Osteoblast (primary cell): ENCODE measurements around the gene GSDME. TPM values are rescaled to one million over a fixed set of nuclear protein-coding genes. Genes with fewer than 3 reads are reported as not detected.
"Not testable (repeated sequence)": the region's sequence is repeated elsewhere in the genome, so short reads cannot be mapped to it uniquely, and the experiment has no call there.

Source experiments
- DNase-seq: peaks from one replicate; pipeline ENCODE4 v3.0.0; 2011; ENCODE audit warnings: low spot score, mixed read lengths; ENCODE audit not compliant: insufficient read length; ENCODE audit errors: missing footprints
- H2AFZ ChIP-seq: 2 replicates; pipeline ENCODE4 v1.6.0; 2011; ENCODE audit warnings: mild to moderate bottlenecking, low read length
- H3K27ac ChIP-seq: 2 replicates; pipeline ENCODE4 v1.5.1; 2011; ENCODE audit warnings: mild to moderate bottlenecking, low read depth, low read length, moderate library complexity
- H3K27me3 ChIP-seq: 2 replicates; pipeline ENCODE4 v1.6.0; 2012; ENCODE audit warnings: mild to moderate bottlenecking, control low read depth, inconsistent platforms, low read length, moderate library complexity; ENCODE audit not compliant: insufficient read depth
- H3K36me3 ChIP-seq: 2 replicates; pipeline ENCODE4 v1.5.1; 2011; ENCODE audit warnings: mild to moderate bottlenecking, low read length, control low read depth, moderate library complexity; ENCODE audit not compliant: insufficient read depth
- H3K4me1 ChIP-seq: 2 replicates; pipeline ENCODE4 v1.5.1; 2011; ENCODE audit warnings: mild to moderate bottlenecking, low read length, control low read depth, moderate library complexity; ENCODE audit not compliant: insufficient read depth
- H3K4me2 ChIP-seq: 2 replicates; pipeline ENCODE4 v1.6.0; 2011; ENCODE audit warnings: mild to moderate bottlenecking, low read length; ENCODE audit not compliant: insufficient read depth
- H3K4me3 ChIP-seq: fragments of 200-600 bp; sonication (generic); 3 replicates; pipeline ENCODE4 v1.5.1; 2012; ENCODE audit warnings: mild to moderate bottlenecking, low read length, inconsistent platforms; ENCODE audit not compliant: insufficient read depth
- H3K79me2 ChIP-seq: 2 replicates; pipeline ENCODE4 v1.6.0; 2012; ENCODE audit warnings: mild to moderate bottlenecking, low read length, control low read depth, inconsistent platforms; ENCODE audit not compliant: insufficient read depth
- H3K9me3 ChIP-seq: 2 replicates; pipeline ENCODE4 v1.5.1; 2011; ENCODE audit warnings: low read depth, low read length, control low read depth
- H4K20me1 ChIP-seq: 2 replicates; pipeline ENCODE4 v1.6.0; 2012; ENCODE audit warnings: mild to moderate bottlenecking, low read length, control low read depth; ENCODE audit not compliant: insufficient read depth
- total RNA-seq: library from RNA; depleted of rRNA; stranded (reverse); fragments of >200 nt; gene quantifications from 2 replicates; pipeline ENCODE4 v1.2.3, GENCODE V29; 2012
- TF ChIP-seq, protein P1 (sequence below): IDR thresholded peaks from 2 replicates; pipeline ENCODE4 v1.5.1; 2011; ENCODE audit warnings: mild to moderate bottlenecking, low read depth, low read length, moderate library complexity; ENCODE audit errors: extremely low read depth

Gene GSDME
- total RNA-seq, 1 donor: 42.3 TPM

DNA sequence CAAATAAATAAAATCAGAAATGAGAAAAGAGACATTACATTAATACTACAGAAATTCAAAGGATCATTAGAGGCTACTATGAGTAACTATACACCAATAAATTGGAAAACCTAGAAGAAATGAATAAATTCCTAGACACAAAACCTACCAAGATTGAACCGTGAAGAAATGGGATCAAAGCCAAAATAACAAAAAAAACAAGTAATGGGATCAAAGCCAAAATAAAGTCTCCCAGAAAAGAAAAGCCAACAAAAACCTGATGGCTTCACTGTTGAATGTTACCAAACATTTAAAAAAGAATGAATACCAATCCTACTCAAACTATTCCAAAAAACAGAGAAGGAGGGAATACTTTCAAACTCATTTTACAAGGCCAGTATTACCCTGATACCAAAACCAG, 20.0 kb downstream of the GSDME start:
- no peaks in the 10 kb centered on the region for H3K79me2 ChIP-seq
- no peak overlapping the region for H2AFZ ChIP-seq
- DNase-seq: no peak
- H3K27me3 ChIP-seq: no peaks in the 10 kb centered on the region
- no peaks in the 10 kb centered on the region for H3K36me3 ChIP-seq
- peaks cover 2% of the 10 kb centered on the region for H4K20me1 ChIP-seq
- no peak overlapping the region for H3K27ac ChIP-seq
- H3K4me3 ChIP-seq: no peak overlapping the region
- TF ChIP-seq, protein P1, sequence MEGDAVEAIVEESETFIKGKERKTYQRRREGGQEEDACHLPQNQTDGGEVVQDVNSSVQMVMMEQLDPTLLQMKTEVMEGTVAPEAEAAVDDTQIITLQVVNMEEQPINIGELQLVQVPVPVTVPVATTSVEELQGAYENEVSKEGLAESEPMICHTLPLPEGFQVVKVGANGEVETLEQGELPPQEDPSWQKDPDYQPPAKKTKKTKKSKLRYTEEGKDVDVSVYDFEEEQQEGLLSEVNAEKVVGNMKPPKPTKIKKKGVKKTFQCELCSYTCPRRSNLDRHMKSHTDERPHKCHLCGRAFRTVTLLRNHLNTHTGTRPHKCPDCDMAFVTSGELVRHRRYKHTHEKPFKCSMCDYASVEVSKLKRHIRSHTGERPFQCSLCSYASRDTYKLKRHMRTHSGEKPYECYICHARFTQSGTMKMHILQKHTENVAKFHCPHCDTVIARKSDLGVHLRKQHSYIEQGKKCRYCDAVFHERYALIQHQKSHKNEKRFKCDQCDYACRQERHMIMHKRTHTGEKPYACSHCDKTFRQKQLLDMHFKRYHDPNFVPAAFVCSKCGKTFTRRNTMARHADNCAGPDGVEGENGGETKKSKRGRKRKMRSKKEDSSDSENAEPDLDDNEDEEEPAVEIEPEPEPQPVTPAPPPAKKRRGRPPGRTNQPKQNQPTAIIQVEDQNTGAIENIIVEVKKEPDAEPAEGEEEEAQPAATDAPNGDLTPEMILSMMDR: no peak
- peaks cover 9% of the 10 kb centered on the region for H3K4me1 ChIP-seq
- H3K9me3 ChIP-seq: peaks cover 3% of the 10 kb centered on the region
- no peak overlapping the region for H3K4me2 ChIP-seq

DNA sequence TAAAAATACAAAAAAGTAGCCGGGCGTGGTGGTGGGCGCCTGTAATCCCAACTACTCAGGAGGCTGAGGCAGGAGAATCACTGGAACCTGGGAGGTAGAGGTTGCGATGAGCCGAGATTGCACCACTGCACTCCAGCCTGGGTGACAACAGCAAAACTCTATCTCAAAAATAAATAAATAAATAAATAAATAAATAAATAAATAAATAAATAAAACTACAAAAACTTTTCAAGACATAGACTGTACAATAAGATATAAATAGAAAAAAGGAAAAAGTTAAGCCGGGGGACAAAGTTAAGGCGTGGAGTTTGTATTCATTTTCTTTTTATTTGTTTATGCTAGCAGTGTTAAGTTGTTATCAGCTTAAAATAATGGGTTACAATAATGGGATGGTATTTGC, 21.7 kb downstream of the GSDME start:
- not testable (repeated sequence) for H3K27ac ChIP-seq, H3K79me2 ChIP-seq, H3K4me2 ChIP-seq, H3K9me3 ChIP-seq, H4K20me1 ChIP-seq, DNase-seq, H3K27me3 ChIP-seq, H2AFZ ChIP-seq, H3K4me3 ChIP-seq, H3K4me1 ChIP-seq, H3K36me3 ChIP-seq

DNA sequence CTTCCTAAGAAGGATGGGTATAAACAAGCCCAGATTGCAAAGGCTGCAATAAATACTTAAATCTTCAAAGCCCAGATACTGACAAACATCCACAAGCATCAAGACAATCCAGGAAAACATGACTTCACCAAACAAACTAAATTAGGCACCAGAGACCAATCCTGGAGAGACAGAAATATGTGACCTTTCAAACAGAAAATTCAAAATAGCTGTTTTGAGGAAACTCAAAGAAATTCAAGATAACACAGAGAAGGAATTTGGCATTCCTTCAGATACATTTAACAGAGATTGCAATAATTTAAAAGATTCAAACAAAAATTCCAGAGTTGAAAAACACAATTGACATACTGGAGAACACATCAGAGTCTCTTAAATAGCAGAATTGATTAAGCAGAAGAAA, 23.0 kb downstream of the GSDME start:
- Histone ChIP-seq H3K4me3 (no peak overlapping the region), H3K79me2 (no peaks in the 10 kb centered on the region), H3K4me1 (peaks cover 9% of the 10 kb centered on the region), H3K36me3 (no peaks in the 10 kb centered on the region), H3K4me2 (no peak overlapping the region), H4K20me1 (peaks cover 2% of the 10 kb centered on the region), H3K27ac (no peak overlapping the region), H3K27me3 (no peaks in the 10 kb centered on the region), H2AFZ (no peak overlapping the region), H3K9me3 (peaks cover 3% of the 10 kb centered on the region)
- no peak for DNase-seq
- TF ChIP-seq, protein P1: no peak

DNA sequence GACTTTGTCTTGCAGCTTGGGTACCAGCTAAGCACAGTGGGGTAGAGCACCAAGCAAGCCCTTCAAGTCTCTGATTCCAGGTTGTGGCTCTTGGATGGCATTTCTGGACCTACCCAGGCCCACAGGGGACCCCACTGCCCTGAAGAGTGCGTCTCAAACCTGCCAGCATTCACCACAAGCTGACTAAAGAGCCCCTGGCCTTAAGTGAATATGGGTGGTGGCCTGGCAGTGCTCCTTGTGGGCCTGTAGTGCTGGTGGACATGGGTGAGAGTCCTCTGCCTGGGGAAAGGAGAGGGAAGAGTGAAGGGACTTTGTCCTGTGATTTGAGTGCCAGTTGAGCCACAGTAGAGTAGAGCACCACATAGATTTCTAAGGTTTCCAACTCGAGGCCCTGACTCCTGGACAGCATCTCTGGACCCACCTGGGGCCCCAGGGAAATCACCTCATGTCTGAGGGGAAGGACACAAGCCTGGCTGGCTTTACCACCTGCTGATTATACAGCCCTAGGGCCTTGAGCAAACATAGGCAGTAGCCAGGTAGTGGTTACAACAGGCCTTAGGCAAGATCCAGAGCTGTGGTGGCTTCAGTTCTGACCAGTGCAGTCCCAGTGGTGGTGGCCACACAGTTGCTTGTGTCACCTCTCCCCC, 23.7 kb downstream of the GSDME start:
- Histone ChIP-seq H3K27ac (no peak overlapping the region), H3K4me3 (no peak overlapping the region), H3K79me2 (no peaks in the 10 kb centered on the region), H3K9me3 (peaks cover 1% of the 10 kb centered on the region), H3K36me3 (no peaks in the 10 kb centered on the region), H3K4me2 (no peak overlapping the region), H3K4me1 (peaks cover 9% of the 10 kb centered on the region), H3K27me3 (no peaks in the 10 kb centered on the region), H2AFZ (no peak overlapping the region), H4K20me1 (peaks cover 5% of the 10 kb centered on the region)
- no peak for DNase-seq
- TF ChIP-seq, protein P1: no peak
